Esophagus squamous epithelium (tissue), 5 donors: ENCODE data around the gene CDYL. TPM values are rescaled to one million over a fixed set of nuclear protein-coding genes. Genes with fewer than 3 reads are reported as not detected.

Source experiments
- DNase-seq: peaks from one replicate; lab custom pipeline; 2025; lab: John Stamatoyannopoulos, UW
- H3K27ac ChIP-seq, 4 donors: fragments of 200-600 bp; sonication (generic); one replicate each; pipeline ENCODE4 v1.5.1; 2016 to 2019; ENCODE audit warnings: mild to moderate bottlenecking in 1 of 4
- H3K27me3 ChIP-seq, 4 donors: fragments of 200-600 bp; sonication (generic); 1 replicate in 3 of 4; 2 replicates in 1 of 4; pipeline versions ENCODE4 v1.5.1 to v1.6.0; 2017 to 2021; ENCODE audit warnings: antibody characterized with exemption in 1 of 4
- H3K36me3 ChIP-seq, 3 donors: fragments of 200-600 bp; sonication (generic); one replicate each; pipeline ENCODE4 v1.5.1; 2016 to 2019
- H3K4me1 ChIP-seq, 3 donors: fragments of 200-600 bp; sonication (generic); one replicate each; pipeline ENCODE4 v1.5.1; 2017 to 2019
- H3K4me3 ChIP-seq, 4 donors: fragments of 200-600 bp; sonication (generic); 1 replicate in 3 of 4; 2 replicates in 1 of 4; pipeline ENCODE4 v1.5.1; 2016 to 2019; ENCODE audit warnings: mild to moderate bottlenecking in 2 of 4, moderate library complexity in 1 of 4
- H3K9me3 ChIP-seq, 3 donors: fragments of 200-600 bp; sonication (generic); one replicate each; pipeline ENCODE4 v1.5.1; 2016 to 2019
- CTCF ChIP-seq, 6 experiments: fragments of 450-650 bp in 4 of 6; fragments of 200-600 bp in 2 of 6; sonication (generic) in 2 of 6; IDR thresholded peaks; one replicate each; pipeline ENCODE4 v1.5.1; 2016 to 2019; ENCODE audit warnings: antibody characterized with exemption in 6 of 6, mild to moderate bottlenecking in 4 of 6, moderate library complexity in 4 of 6
- POLR2A ChIP-seq, 4 donors: fragments of 450-650 bp; IDR thresholded peaks; one replicate each; pipeline ENCODE4 v1.6.1; 2017; ENCODE audit warnings: antibody characterized with exemption in 4 of 4, mild to moderate bottlenecking in 4 of 4, moderate library complexity in 3 of 4
- WGBS, 2 donors: methylation state at CpG; one replicate each; pipeline ENCODE4 v1.1.5; 2018; 5-methylcytosine and 5-hydroxymethylcytosine counted together
- intact Hi-C: fragments of 100-400 bp; cut with DNase I; formaldehyde crosslinking; loops from one replicate; pipeline ENCODE4 v1.15.0; 2022
- total RNA-seq, 4 donors: library from RNA; depleted of rRNA; stranded (reverse); fragments of >200 nt; gene quantifications; one replicate each; pipeline ENCODE4 v1.1.0, GENCODE V29; 2016
- donor health status: DM: yes; HTN: yes; CAD: no.

CDYL gene
- total RNA-seq, 4 donors from 2014 or later: 15.2 to 43.5 (median 19.6) TPM

GRCh38 chr6:4880363-4880762 lies 104.2 kb downstream of the CDYL start:
- no peaks in the 10 kb centered on the region for H3K36me3 ChIP-seq
- no peaks in the 10 kb centered on the region for H3K9me3 ChIP-seq
- TF ChIP-seq POLR2A (IDR thresholded peaks at IDR 0.05): no peak
- no peak for TF ChIP-seq CTCF (IDR thresholded peaks at IDR 0.05)
- H3K4me1 ChIP-seq: peaks cover 0 to 7% (median 0%) of the 10 kb centered on the region in 3 donors
- DNase-seq: no peak
- no peak overlapping the region for H3K27ac ChIP-seq
- no peak overlapping the region for H3K4me3 ChIP-seq
- no peaks in the 10 kb centered on the region for H3K27me3 ChIP-seq
- intact Hi-C loops: no loop called here
- WGBS, 2 donors: 44 to 56% methylated on average over 3 of the region's 3 CpGs

GRCh38 chr6:4883298-4883697 lies 107.1 kb downstream of the CDYL start:
- Histone ChIP-seq H3K4me1 (peaks cover 0 to 7% (median 0%) of the 10 kb centered on the region in 3 donors), H3K9me3 (no peaks in the 10 kb centered on the region), H3K27ac (no peak overlapping the region), H3K4me3 (no peak overlapping the region), H3K36me3 (no peaks in the 10 kb centered on the region), H3K27me3 (no peaks in the 10 kb centered on the region)
- no CpG with 5 or more reads among the region's 3 CpGs for WGBS, 2 donors
- no peak for DNase-seq
- intact Hi-C loops: no loop called here
- TF ChIP-seq CTCF (IDR thresholded peaks at IDR 0.05): no peak
- TF ChIP-seq POLR2A (IDR thresholded peaks at IDR 0.05): no peak

GRCh38 chr6:4884646-4885340 lies 108.6 kb downstream of the CDYL start:
- H3K9me3 ChIP-seq: no peaks in the 10 kb centered on the region
- peaks cover 0 to 7% (median 0%) of the 10 kb centered on the region in 3 donors for H3K4me1 ChIP-seq
- no peak overlapping the region for H3K4me3 ChIP-seq
- no peak for DNase-seq
- no peaks in the 10 kb centered on the region for H3K36me3 ChIP-seq
- TF ChIP-seq CTCF (IDR thresholded peaks at IDR 0.05) (no peak), POLR2A (IDR thresholded peaks at IDR 0.05) (no peak)
- WGBS, 2 donors: 76 to 77% methylated on average over 7 of the region's 7 CpGs
- no peak overlapping the region for H3K27ac ChIP-seq
- intact Hi-C loops: no loop called here
- H3K27me3 ChIP-seq: no peaks in the 10 kb centered on the region

GRCh38 chr6:4885341-4885933 lies 109.2 kb downstream of the CDYL start:
- H3K27ac ChIP-seq: no peak overlapping the region
- peaks cover 0 to 7% (median 0%) of the 10 kb centered on the region in 3 donors for H3K4me1 ChIP-seq
- H3K27me3 ChIP-seq: no peaks in the 10 kb centered on the region
- intact Hi-C loops: no loop called here
- TF ChIP-seq CTCF (IDR thresholded peaks at IDR 0.05): no peak
- no peak for TF ChIP-seq POLR2A (IDR thresholded peaks at IDR 0.05)
- WGBS, 2 donors: 88 to 96% methylated on average over 4 of the region's 4 CpGs
- H3K36me3 ChIP-seq: no peaks in the 10 kb centered on the region
- no peak overlapping the region for H3K4me3 ChIP-seq
- no peak for DNase-seq
- no peaks in the 10 kb centered on the region for H3K9me3 ChIP-seq

- intact Hi-C loops: no loop called here
- 94 to 97% methylated on average over 2 of the region's 2 CpGs for WGBS, 2 donors
- no peak for DNase-seq
These were observed 112.6 kb downstream of the CDYL start for GRCh38 chr6:4888841-4889240.

More at GRCh38 chr6:4888841-4889240, 112.6 kb downstream of the CDYL start:
- Histone ChIP-seq H3K4me1 (no peaks in the 10 kb centered on the region), H3K27me3 (no peaks in the 10 kb centered on the region), H3K9me3 (no peaks in the 10 kb centered on the region), H3K36me3 (peaks cover 0 to 28% (median 18%) of the 10 kb centered on the region in 3 donors), H3K27ac (no peak overlapping the region), H3K4me3 (no peak overlapping the region)
- no peak for TF ChIP-seq CTCF (IDR thresholded peaks at IDR 0.05)
- no peak for TF ChIP-seq POLR2A (IDR thresholded peaks at IDR 0.05)
